ENCODE data around the gene FFAR3.
"Not testable (repeated sequence)": the region's sequence is repeated elsewhere in the genome, so short reads cannot be mapped to it uniquely, and the experiment has no call there.

FFAR3 gene

DNA sequence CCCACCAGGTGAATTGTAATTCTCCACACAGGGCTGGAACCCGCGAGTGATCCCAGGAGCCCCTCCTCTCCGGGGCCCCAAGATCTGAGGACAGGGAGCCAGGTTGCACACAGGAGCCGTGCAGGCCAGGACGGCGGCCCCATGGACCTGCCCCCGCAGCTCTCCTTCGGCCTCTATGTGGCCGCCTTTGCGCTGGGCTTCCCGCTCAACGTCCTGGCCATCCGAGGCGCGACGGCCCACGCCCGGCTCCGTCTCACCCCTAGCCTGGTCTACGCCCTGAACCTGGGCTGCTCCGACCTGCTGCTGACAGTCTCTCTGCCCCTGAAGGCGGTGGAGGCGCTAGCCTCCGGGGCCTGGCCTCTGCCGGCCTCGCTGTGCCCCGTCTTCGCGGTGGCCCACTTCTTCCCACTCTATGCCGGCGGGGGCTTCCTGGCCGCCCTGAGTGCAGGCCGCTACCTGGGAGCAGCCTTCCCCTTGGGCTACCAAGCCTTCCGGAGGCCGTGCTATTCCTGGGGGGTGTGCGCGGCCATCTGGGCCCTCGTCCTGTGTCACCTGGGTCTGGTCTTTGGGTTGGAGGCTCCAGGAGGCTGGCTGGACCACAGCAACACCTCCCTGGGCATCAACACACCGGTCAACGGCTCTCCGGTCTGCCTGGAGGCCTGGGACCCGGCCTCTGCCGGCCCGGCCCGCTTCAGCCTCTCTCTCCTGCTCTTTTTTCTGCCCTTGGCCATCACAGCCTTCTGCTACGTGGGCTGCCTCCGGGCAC is 6.7 kb upstream of the FFAR3 start:
- DNase-seq, result no peak

DNA sequence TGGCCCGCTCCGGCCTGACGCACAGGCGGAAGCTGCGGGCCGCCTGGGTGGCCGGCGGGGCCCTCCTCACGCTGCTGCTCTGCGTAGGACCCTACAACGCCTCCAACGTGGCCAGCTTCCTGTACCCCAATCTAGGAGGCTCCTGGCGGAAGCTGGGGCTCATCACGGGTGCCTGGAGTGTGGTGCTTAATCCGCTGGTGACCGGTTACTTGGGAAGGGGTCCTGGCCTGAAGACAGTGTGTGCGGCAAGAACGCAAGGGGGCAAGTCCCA is 6.1 kb upstream of the FFAR3 start:
- DNase-seq, result no peak

DNA sequence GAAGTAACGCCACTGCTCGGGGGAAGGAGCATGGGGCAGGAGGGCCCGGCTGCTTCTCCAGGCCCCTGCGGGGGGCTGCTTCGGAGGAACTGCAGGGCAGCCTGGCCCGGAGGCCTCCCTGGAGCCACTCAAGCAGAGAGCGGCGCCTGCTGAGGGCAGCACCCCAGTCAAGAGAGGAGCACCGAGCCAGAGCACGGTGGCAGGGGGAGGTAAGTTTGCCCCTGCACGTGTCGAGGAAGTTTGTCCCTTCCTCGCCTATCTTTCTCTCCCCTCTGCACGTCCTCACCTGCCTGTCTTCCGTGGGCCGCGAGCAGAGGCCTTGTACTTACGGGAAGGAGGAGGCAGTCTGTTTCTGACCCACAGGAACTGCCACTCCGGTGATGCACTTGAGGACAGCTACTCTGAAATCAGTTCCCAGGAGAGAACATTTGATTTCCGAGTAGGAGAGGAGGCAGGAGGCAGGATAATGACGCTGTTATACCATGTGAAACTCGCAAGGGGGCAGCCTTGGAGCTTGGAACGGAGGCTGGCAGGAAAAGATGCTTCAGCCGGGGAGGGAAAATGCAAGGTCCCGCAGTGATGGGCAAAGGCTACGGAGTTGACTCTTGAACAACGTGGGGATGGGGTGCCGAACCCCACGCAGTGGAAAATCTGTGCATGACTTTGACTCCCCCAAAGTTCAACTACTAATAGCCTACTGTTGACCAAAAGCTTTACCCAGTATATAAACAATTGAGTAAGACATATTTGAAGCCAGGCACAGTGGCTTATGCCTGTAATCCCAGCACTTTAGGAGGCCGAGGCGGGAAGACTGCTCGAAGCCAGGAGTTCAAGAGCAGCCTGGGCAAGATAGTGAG is 5.6 kb upstream of the FFAR3 start:
- DNase-seq, result peak; percentile 50

DNA sequence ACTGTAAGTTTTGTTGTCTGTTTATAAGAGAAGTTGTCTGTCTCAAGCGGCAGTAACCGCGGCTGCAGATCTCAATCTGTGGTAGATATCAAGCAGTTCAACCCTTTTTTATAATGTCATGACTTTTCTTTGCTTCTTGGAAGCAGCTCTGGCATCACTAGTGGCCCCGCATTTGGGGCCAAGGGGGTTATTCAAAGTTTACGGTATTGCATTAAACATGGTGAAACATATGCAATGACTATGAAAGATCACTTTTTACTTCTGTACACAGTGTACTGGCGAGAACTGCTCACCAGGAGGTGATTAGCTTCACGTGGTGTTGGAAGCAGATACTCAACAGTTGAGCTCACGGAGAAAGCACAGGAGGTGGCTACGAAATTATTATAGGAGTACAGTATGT is 4.6 kb upstream of the FFAR3 start:
- DNase-seq, result no peak

DNA sequence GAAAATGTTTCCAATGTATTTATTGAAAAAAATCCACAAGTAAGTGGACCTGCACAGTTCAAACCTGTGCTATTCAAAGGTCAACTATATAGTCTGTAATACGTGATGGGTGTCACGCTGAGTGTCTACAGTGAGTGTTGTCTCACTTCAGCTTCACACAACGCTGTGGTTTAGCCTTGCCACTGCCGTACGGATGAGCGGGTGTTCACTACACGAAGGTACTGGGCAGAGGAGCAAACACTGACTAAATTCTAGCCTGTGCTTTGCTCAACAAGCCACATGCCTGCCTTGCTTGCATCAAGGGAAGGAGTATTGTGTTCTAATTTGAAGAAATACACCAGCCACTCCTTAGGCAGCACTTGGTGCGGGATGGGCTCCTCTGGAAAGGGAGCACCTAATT is 3.4 kb upstream of the FFAR3 start:
- DNase-seq, result no peak

DNA sequence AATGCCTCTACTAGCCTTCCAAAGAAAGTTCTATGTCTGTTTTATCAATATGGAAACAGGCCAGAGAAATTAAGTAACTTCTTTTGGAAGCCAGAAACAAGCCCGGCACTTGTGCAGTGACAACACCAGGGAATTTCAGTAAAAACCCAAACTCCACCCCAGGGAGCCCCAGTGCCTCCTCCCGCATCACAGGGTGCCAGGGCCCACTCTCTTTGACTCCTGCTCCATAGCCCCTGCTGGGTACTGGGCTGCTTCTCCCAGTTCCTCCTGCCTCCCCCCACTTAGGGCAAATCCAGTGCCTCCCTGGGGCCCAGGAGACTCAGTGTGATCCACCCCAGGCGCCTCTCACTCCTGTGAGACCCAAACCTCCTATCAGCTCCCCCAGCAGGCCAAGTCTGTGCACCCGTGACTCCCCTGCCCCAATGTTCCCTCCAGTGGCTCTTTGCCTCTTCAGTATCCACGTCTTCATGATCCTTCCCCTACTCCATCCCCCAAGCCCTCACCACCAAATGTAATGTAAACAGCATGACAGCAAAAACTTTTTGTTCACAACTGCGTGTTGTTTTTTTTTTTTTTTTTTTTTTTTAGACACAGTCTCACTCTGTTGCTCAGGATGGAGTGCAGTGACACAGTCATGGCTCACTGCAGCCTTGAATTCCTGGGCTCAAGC is 2.3 kb upstream of the FFAR3 start:
- no peak for DNase-seq

DNA sequence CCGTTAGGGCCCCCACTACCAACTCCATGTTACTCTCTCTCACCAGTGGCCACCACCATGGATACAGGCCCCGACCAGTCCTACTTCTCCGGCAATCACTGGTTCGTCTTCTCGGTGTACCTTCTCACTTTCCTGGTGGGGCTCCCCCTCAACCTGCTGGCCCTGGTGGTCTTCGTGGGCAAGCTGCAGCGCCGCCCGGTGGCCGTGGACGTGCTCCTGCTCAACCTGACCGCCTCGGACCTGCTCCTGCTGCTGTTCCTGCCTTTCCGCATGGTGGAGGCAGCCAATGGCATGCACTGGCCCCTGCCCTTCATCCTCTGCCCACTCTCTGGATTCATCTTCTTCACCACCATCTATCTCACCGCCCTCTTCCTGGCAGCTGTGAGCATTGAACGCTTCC is 574 bp downstream of the FFAR3 start:
- DNase-seq, result not testable (repeated sequence)

DNA sequence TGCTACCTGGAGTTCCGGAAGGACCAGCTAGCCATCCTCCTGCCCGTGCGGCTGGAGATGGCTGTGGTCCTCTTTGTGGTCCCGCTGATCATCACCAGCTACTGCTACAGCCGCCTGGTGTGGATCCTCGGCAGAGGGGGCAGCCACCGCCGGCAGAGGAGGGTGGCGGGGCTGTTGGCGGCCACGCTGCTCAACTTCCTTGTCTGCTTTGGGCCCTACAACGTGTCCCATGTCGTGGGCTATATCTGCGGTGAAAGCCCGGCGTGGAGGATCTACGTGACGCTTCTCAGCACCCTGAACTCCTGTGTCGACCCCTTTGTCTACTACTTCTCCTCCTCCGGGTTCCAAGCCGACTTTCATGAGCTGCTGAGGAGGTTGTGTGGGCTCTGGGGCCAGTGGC is 1.1 kb downstream of the FFAR3 start:
- DNase-seq, result not testable (repeated sequence)

DNA sequence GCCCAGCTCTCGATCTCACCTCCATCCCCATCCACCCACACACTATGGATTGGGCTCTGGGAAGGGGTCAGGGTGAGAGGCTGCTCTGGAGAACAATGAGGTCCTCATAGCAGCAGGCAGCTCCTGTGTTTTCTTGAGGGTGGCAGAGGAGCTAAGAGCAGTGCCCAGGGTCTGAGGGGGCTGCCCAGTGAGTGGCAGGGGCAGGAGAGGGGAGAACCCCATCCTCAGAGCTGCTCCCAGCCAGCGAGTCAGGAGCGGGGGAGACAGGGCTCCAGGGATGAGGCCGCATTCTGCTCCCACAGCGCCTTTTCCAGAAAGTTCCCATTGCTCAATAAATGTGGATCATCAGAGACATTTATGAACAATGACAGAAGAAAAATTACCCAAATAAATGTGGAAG is 1.8 kb downstream of the FFAR3 start:
- not testable (repeated sequence) for DNase-seq

DNA sequence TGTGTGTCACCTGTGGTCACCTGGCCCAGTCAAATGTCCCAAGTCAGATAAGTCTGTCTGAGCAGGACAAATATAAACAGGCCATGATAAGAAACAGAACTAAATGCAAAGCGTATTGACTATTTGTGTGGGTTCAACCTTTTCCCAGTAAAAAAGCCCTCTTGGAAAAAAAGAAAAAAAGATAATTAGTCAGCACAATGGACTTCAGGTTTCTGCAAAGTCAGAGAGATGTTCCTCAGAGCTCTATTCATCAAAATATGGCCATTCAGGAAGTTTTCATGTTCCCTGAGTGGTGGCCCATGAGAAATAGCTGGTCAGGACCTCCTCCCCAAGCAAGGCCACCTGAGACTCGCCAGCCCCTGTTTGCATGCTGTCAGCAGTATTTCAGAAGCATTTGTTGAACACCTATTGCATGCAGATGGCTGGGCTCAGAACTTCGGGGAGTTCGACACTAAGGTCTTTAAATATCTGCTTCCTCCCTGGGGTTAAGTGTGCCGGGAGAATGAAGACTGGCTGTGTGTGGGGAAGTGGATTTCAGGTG is 2.7 kb downstream of the FFAR3 start:
- no peak for DNase-seq

DNA sequence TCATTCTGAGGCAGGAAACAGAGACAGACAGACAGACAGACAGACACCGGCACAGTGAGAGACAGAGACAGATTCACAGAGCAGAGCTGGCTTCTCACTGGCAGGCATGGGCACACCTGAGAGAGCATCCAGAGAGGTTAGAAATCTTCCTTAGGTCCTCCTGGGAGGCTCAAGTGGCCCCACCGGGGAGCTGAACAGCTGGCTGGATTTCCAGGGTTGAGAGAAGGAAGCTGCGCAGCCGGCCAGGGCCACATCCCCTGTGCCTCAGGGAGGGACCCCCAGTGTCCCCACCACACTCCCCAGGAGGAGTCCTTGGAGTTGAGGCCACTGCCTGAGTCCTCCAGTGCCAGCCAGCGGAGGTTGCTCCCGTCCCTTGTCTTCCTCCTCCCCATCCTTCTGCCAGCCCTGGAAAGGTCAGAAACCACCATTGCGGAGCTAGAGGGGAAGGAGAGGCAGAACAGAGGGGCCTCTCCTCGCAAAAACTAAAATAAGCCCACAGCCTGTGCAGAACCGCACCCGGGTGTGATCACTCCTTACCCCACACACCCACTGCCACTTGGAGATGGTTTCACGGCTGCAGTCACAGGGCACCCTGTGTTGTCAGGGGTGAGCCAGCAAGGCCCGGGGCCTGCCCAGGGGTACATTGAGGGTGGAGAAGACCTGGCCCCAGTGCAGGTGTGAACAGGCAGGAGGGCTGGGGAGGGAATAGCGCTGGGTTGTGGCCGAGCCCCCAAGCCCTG is 4.2 kb downstream of the FFAR3 start:
- DNase-seq, result no peak

DNA sequence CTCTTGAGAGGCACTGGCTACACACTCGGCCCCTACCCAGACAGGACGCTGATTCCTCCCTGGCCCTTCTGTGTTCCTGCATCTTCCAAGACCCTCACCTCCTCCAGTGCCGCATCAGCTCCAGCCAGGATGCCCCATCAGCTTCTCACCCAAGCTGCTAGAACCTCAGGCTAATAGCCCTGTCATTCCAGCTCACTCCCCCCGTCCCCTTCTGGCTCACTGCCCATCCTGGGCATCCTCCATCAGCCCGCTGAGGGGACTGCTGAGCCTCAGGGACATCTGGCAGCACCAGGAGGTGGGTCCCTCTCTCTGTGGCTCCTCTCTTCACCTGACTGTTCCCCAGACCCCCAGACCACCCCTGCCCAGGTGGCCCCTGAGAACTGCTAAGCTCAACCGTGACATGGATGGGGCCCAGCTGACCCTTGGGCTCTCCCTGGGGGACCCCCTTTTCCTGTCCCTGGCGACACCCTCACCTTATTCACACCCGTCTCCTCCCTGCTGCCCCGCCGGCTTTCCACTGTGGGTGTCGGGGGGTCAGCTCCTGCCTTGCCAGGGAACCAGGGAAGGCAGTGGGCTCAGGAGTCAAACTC is 4.8 kb downstream of the FFAR3 start:
- no peak for DNase-seq

DNA sequence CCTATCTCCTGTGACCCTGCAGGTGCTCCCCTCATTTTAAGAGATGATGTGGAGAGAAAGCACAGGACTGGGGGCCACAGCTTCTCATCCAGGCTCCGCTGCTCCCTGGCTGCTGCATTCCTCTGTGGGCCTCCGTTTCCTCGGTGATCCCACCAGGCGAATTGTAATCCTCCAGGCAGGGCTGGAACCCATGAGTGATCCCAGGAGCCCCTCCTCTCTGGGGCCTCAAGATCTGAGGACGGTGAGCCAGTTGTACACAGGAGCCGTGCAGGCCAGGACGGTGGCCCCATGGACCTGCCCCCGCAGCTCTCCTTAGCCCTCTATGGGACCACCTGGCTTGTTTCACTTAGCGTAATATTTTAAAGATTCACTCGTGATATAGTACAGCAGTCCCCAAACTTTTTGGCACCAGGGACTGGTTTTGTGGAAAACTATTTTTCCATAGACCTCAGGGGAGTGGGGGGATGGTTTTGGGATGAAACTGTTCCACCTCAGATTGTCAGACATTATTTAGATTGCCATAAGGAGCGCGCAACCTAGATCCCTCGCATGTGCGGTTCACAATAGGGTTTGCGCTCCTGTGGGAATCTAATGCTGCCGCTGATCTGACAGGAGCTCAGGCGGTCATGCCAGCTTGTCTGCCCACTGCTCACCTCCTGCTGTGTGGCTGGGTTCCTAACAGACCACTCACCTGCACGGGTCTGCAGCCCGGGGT is 5.6 kb downstream of the FFAR3 start:
- DNase-seq, result no peak

DNA sequence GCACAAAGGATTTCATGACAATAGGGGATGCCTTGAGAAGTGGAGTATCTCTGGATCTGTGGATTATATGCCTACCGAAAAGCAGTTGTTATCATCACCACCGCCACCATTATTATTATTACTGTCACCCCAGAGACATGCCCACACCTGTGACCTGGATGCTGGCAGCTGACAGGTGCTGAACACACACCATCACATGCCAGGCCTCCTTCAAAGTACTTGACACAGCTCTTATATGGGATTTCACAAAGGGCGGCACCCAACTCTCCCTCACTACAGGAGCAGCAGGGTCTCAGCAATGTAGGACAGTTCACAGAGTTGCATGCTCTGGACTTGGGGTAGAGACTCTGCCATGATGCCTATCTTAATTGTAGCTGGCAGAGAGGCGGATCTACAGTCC is 7.0 kb downstream of the FFAR3 start:
- DNase-seq, result no peak

DNA sequence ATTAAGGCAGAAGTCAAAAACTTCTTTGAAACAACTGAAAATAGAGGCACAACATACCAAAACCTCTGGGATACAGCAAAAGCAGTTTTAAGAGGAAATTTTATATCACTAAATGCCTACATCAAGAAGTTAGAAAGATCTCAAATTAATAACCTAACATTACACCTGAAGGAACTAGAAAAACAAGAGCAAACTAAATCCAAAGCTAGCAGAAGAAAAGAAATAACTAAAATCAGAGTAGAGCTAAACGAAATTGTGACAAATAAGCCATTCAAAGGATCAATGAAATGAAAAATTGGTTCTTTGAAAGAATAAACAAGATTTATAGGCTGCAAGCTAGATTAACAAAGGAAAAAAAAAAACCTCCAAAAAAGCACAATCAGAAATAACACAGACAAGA is 10.1 kb downstream of the FFAR3 start:
- no peak for DNase-seq

DNA sequence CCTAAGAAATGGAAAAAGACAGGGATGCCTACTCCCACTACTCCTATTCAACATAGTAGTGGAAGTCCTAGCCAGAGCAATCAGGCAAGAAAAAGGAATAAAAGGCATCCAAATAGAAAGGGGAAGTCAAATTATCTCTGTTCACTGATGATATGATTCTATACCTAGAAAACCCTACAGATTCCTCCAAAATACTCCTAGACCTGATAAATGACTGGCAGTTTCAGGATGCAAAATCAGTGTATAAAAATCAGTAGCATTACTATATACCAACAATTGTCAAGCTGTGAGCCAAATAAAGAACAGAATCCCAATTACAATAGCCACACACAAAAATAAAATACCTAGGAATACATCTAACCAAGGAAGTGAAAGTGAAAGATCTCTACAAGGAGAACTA is 11.3 kb downstream of the FFAR3 start:
- DNase-seq, result no peak

DNA sequence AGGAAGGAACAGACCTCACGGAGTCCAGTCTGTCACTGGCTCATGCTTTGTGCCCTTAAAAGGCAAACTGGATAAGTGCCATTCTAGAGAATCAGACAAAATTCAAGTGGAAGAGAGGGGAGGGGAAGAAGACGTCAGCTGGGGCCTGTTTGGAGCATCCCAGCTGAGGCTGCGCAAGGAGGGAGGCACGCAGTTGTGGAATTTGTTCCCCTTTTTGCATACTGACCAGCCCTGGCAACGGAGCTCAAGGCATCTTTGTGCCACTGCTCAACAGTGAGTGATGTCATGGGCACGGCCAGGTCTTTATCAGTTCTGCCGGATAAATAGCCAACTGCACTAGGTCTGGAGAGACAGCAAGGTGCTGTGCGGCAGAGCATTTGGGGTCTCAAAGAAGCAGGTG is 12.5 kb downstream of the FFAR3 start, which contains the start of gene GPR42:
Gene GPR42, plus strand, starts transcription at position 347 of the 400 bp plus-strand sequence. CDS start 292 bp downstream, outside the sequence.
- no peak for DNase-seq

DNA sequence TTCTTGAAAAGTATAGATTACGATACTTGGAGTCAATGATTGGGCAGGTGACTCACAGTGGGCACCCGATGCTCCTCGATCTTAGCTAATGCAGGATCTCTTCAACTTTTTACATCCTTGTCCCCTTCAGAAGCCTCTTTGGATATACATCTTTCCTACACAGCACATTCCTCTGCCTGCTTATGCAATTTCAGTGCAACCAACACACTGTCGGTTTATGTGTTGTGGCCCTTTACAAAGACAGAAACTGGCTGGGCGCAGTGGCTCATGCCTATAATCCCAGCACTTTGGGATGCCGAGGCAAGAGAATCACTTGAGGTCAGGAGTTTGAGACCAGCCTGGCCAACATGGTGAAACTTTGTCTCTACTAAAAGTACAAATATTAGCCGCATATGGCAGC is 15.2 kb downstream of the FFAR3 start:
- DNase-seq, result no peak

DNA sequence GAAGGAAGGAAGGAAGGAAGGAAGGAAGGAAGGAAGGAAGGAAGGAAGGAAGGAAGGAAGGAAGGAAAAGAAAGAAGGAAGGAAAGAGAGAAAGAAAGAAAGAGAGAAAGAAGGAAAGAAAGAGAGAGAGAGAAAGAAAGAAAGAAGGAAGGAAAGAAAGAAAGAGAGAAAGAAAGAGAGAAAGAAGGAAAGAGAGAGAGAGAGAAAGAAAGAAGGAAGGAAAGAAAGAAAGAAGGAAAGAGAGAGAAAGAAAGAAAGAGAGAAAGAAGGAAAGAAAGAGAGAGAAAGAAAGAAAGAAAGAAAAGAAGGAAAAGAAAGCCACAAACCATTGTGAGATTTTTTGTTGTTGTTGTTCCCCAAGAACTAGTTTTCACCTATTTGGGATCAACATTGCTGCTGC is 15.8 kb downstream of the FFAR3 start:
- not testable (repeated sequence) for DNase-seq

DNA sequence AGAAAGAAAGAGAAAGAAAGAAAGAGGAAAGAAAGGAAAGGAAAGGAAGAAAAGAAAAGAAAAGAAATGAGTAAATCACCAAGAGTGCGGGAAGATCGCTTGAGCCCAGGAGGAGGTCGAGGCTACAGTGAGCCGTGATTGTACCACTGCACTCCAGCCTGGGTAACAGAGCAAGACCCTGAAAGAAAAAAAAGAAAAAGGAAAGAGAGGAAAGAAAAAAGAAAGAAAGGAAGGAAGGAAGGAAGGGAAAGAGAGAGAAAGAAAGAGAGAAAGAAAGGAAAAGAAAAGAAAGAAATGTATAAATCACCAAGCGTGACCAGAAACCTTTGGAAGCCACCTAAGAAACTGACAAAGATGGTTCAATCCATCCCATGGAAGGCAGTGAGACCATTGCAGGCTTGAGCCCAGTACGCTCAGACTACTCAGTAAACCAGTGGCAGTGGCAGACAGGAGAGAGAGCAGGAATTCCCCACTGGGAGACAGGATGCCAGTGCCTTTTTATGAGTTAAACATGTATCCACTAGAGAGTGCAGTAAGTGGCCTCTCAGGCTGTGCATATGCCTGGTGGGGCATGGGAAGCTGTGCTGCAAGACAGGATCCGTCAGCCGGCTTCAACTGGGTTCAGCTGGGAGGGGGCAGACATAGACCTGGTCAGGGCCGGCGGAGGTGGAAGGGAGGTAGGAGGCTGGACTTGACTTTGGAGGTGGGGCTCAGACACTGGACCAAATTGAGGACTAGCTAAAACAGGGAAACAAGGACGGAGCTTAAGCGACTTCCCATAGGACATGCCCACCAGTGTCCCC is 17.4 kb downstream of the FFAR3 start:
- no peak for DNase-seq

DNA sequence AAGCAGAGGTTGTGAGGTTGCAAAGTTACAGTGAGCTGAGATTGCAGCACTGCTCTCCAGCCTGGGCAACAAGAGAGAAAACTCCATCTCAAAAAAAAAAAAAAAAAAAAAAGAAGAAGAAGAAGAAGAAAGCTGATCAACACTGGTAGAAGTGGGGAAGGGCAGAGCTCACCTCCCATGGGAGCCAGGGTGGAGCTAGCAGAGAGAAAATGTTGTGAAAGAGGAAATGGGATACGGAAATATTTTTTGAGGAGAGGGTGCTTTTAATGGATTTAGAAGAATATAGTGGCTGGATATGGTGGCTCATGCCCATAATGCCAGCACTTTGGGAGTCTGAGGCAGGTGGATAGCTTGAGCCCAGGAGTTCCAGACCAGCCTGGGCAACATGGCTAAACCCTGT is 19.4 kb downstream of the FFAR3 start:
- no peak for DNase-seq
